NB4 (cell line): ENCODE data around the gene SH3RF2.

Source experiments
- DNase-seq: peaks from one replicate; pipeline ENCODE4 v3.0.0; 2010; ENCODE audit warnings: low read depth
- H3K4me3 ChIP-seq: one replicate; pipeline ENCODE4 v1.5.1; 2011; ENCODE audit warnings: mild to moderate bottlenecking, low read depth, low read length, moderate library complexity
- CTCF ChIP-seq: IDR thresholded peaks from one replicate; pipeline ENCODE4 v1.5.1; 2012; ENCODE audit warnings: low read depth, low read length
- MYC ChIP-seq: IDR thresholded peaks from 2 replicates; pipeline ENCODE4 v1.6.1; 2011; ENCODE audit warnings: low read depth, low read length
- POLR2A ChIP-seq: IDR thresholded peaks from 2 replicates; pipeline ENCODE4 v1.6.1; 2011; ENCODE audit warnings: mild to moderate bottlenecking; ENCODE audit not compliant: insufficient read length; ENCODE audit errors: extremely low read depth
- TF ChIP-seq, protein P1 (sequence below): IDR thresholded peaks from 2 replicates; pipeline ENCODE4 v1.6.1; 2011; ENCODE audit warnings: low read depth, low read length

SH3RF2 gene

DNA sequence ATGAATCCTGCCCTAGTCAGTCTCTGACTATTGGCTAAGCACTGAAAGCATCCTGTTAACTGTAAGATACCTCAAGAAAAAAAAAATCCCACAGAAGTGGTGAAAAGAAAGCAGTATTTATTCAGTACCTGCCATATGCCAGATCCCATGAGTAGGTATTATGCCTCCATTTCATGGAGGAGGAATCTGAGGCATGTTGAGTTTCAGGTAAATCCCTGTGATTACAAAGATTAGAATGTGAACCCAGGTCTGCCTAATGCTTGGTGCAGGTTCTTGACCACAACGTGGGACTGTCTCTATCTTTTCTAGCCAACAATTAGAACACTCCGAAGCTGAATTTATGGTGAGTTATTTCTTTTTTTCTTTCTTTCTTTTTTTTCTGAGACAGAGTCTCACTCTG is 30.9 kb downstream of the SH3RF2 start:
- TF ChIP-seq POLR2A, result no peak
- no peak for TF ChIP-seq MYC
- no peak for TF ChIP-seq CTCF
- TF ChIP-seq, protein P1, sequence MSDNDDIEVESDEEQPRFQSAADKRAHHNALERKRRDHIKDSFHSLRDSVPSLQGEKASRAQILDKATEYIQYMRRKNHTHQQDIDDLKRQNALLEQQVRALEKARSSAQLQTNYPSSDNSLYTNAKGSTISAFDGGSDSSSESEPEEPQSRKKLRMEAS, result no peak
- H3K4me3 ChIP-seq, result no peak overlapping the region
- no peak for DNase-seq

DNA sequence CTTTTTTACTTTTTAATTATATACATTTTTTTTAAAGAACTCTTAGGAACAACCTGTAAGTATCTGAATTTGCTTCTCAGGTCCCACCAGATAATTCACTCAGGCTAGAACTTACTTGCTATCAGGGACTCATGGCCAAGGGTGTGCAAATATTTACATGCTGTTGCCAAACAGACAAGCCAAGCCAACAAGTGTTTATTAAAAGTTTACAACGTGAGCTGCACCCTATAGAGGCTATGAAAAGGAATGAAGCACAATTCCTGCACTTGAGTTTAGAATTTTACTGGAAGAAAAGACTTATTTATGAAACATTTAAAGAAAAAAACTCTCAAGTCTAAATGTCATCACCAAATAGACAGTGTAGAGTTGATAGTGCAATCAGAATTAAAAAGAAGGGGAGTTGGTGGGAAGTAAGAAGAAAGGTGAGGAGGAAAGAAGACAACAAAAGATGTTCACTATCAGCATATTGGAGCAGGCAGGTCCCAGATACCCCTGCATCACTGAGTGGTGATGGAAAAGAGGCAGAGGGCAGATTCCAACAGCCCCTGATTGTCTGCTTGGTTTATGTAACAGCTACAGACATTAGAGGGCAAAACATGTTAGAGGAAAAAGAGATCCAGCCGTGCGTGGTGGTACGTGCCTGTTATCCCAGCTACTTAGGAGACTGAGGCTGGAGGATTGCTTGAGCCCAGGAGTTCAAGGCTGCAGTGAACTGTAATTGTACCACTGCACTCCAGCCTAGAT is 32.8 kb downstream of the SH3RF2 start:
- no peak for DNase-seq
- TF ChIP-seq, protein P1, result no peak
- TF ChIP-seq MYC (no peak), POLR2A (no peak), CTCF (no peak)
- H3K4me3 ChIP-seq, result no peak overlapping the region

DNA sequence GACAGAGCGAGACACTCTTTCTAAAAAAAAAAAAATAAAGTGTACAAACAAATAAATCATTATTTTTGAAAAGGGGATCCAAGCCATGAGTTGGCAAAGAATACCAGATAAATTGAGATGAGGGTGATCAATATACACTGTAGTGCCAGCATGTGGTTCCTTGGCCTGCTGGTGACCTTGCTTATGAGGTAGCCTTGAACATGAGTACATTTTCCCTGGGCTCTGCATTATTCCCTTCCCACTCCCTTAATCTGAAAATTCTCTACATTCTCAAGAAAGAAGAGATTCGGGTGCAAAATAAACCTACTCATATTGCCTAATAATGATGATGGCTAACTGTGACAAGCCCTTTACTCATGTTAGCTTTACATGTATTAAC is 33.3 kb downstream of the SH3RF2 start:
- DNase-seq, result no peak
- no peak for TF ChIP-seq POLR2A
- TF ChIP-seq, protein P1, result no peak
- H3K4me3 ChIP-seq, result no peak overlapping the region

GRCh38 chr5:145971108-145971507 is 34.7 kb downstream of the SH3RF2 start:
- no peak for DNase-seq
- no peak for TF ChIP-seq CTCF
- no peak overlapping the region for H3K4me3 ChIP-seq

DNA sequence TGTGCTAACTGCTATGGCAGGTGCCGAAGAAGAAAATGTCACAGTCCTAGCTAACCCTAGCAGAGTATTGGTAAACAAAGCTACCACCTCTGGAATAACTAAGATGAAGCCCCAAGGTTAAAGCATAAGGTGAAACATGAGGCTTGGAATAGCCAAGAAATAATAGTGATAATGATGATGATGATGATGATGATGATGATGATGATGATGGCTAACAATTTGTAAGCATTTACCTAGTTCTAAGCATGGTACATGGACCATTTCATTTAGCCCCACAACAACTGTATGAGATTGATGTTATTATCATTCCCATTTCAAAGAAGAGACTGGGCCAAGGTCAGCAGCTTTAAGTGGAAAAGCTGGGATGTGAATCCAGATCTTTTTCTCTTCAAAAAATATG is 35.3 kb downstream of the SH3RF2 start:
- DNase-seq, result no peak
- no peak overlapping the region for H3K4me3 ChIP-seq
- TF ChIP-seq CTCF (no peak), POLR2A (no peak), MYC (no peak)
- TF ChIP-seq, protein P1, result no peak

DNA sequence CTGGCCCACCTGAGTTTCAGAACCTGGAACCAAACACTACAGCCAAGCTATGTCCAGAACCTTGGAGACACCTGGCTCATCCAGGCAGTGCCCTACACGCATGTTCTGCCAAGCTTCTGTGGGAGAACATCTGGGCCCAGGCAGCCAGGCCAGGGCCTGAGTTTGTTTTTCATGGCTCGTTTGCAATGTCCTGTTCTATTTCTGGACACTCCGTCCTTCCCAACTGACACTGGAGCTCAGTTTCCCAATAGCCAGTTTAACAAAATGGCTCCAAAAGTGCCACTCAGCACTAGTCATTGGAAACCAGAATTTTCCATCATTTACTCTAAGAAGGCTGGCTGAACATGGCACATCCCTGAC is 38.6 kb downstream of the SH3RF2 start:
- TF ChIP-seq POLR2A (no peak), CTCF (no peak), MYC (no peak)
- TF ChIP-seq, protein P1, result no peak
- no peak for DNase-seq
- H3K4me3 ChIP-seq, result no peak overlapping the region
